Measurements from ENCODE around the gene SCAMP2.

The SCAMP2 gene

DNA sequence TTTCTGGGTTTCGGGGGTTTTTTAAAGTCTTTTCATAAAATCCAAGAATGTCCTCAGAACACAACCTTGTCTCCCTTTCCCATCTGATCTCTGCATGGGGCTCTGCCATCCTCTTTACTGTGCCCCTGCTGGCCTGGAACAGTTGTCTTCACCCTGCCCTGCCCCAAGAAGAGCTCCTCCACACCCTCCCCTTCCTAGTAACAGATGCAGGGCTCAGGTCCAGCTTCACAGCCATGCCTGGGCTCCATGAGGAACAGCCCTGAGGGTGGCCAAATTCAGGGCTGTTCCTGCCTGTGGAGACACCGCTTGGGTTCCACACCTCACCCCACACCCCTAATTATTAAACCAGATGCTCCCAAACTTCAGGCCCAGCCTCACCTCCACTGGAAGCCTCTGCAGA is 17.3 kb downstream of the SCAMP2 start:
- H3K79me2 ChIP-seq (ENCODE audit: low read length): peaks cover 52% of the 10 kb centered on the region
- H3K9me3 ChIP-seq (replicated peaks; ENCODE audit: insufficient read depth, low read length): no peaks in the 10 kb centered on the region
- no peak for TF ChIP-seq EZH2 (optimal IDR thresholded peaks at IDR 0.05; ENCODE audit: low read depth, low read length)
- TF ChIP-seq EZH2phosphoT487 (IDR thresholded peaks at IDR 0.05; ENCODE audit: low read length): no peak
- TF ChIP-seq, protein P1, sequence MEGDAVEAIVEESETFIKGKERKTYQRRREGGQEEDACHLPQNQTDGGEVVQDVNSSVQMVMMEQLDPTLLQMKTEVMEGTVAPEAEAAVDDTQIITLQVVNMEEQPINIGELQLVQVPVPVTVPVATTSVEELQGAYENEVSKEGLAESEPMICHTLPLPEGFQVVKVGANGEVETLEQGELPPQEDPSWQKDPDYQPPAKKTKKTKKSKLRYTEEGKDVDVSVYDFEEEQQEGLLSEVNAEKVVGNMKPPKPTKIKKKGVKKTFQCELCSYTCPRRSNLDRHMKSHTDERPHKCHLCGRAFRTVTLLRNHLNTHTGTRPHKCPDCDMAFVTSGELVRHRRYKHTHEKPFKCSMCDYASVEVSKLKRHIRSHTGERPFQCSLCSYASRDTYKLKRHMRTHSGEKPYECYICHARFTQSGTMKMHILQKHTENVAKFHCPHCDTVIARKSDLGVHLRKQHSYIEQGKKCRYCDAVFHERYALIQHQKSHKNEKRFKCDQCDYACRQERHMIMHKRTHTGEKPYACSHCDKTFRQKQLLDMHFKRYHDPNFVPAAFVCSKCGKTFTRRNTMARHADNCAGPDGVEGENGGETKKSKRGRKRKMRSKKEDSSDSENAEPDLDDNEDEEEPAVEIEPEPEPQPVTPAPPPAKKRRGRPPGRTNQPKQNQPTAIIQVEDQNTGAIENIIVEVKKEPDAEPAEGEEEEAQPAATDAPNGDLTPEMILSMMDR (IDR thresholded peaks at IDR 0.05; ENCODE audit: low read length): no peak
- no peak overlapping the region for H2AFZ ChIP-seq (ENCODE audit: low read length)
- H3K9ac ChIP-seq (ENCODE audit: low read length): no peak overlapping the region
- H3K27me3 ChIP-seq (replicated peaks; ENCODE audit: insufficient read depth, low read length): no peaks in the 10 kb centered on the region
- no peaks in the 10 kb centered on the region for H3K9me2 ChIP-seq (replicated peaks; ENCODE audit: insufficient read depth, low read length)
- H3F3A ChIP-seq (ENCODE audit: insufficient read depth, low read length): no peaks in the 10 kb centered on the region
- DNase-seq: no peak
- H3K4me1 ChIP-seq (ENCODE audit: low read length): peaks cover 4% of the 10 kb centered on the region; the same call in 1 of the 2 replicates
- no peak overlapping the region for H3K4me3 ChIP-seq (ENCODE audit: low read length)
- no peak overlapping the region for H3K4me2 ChIP-seq (ENCODE audit: low read depth, low read length)
- no peak overlapping the region for H3K27ac ChIP-seq (ENCODE audit: low read length)
- no peaks in the 10 kb centered on the region for H3K36me3 ChIP-seq (replicated peaks; ENCODE audit: insufficient read depth, low read length)
- H4K20me1 ChIP-seq (ENCODE audit: insufficient read depth, low read length): no peaks in the 10 kb centered on the region

DNA sequence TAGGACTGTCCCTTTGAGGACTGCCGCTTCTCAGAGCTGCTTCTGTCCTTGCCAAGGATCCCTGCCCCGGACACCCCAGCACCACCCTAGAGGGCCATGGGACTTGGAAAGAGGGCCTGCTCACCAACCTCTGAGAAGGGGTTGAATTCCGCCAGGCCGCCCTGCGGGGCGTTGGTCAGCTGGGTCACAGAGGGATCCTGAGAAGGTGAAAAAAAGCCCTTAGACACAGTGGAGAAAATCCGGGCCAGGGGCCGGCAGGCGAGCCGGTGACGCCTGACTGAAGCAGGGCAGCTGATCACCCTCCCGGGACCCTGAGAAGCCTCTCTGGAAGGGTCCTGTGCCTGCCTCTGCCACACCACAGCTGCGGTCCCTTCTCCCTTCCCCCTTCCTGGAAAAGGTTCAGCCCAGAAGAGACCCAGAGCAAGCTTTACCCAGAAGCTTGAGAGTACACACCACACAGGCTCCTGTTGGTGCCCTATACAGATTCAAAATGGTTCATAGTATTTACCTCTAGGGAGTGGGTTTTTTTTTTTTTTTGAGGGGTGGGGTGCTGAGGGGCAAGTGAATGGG is 18.6 kb downstream of the SCAMP2 start:
- Histone ChIP-seq H3F3A (ENCODE audit: insufficient read depth, low read length) (no peaks in the 10 kb centered on the region), H3K9me2 (replicated peaks; ENCODE audit: insufficient read depth, low read length) (no peaks in the 10 kb centered on the region), H3K36me3 (replicated peaks; ENCODE audit: insufficient read depth, low read length) (no peaks in the 10 kb centered on the region), H3K79me2 (ENCODE audit: low read length) (peaks cover 44% of the 10 kb centered on the region), H3K27ac (ENCODE audit: low read length) (no peak overlapping the region), H4K20me1 (ENCODE audit: insufficient read depth, low read length) (no peaks in the 10 kb centered on the region), H3K4me2 (ENCODE audit: low read depth, low read length) (no peak overlapping the region), H3K27me3 (replicated peaks; ENCODE audit: insufficient read depth, low read length) (no peaks in the 10 kb centered on the region), H3K9me3 (replicated peaks; ENCODE audit: insufficient read depth, low read length) (no peaks in the 10 kb centered on the region), H3K9ac (ENCODE audit: low read length) (no peak overlapping the region), H3K4me3 (ENCODE audit: low read length) (no peak overlapping the region), H2AFZ (ENCODE audit: low read length) (no peak overlapping the region), H3K4me1 (ENCODE audit: low read length) (peaks cover 4% of the 10 kb centered on the region; the same call in 1 of the 2 replicates)
- no peak for TF ChIP-seq EZH2 (optimal IDR thresholded peaks at IDR 0.05; ENCODE audit: low read depth, low read length)
- TF ChIP-seq, protein P1 (IDR thresholded peaks at IDR 0.05; ENCODE audit: low read length): no peak
- no peak for TF ChIP-seq EZH2phosphoT487 (IDR thresholded peaks at IDR 0.05; ENCODE audit: low read length)
- DNase-seq: no peak

DNA sequence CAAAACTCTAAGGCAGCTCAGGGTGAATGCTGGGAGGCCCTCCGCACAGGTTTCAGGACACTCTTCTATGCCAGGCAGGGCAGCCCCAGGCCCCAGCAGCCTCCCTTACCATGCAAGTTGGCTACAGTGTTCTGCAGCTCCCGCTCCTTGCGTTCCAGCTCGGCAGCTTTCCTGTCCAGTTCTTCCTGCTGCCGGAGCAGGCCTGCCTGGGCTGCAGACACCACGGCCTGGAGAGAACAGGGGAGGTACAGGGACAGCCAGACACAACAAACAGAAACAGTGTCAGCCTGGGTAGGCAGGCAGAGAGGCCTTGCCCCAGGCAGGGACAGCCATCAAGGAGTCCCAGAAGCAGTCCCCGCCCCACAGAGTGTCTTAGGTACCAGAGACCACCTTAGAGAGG is 21.2 kb downstream of the SCAMP2 start:
- Histone ChIP-seq H3K9me3 (replicated peaks; ENCODE audit: insufficient read depth, low read length) (no peaks in the 10 kb centered on the region), H3K79me2 (ENCODE audit: low read length) (peaks cover 18% of the 10 kb centered on the region), H3K36me3 (replicated peaks; ENCODE audit: insufficient read depth, low read length) (no peaks in the 10 kb centered on the region), H3K9me2 (replicated peaks; ENCODE audit: insufficient read depth, low read length) (no peaks in the 10 kb centered on the region), H3K27me3 (replicated peaks; ENCODE audit: insufficient read depth, low read length) (no peaks in the 10 kb centered on the region), H3K4me1 (ENCODE audit: low read length) (no peaks in the 10 kb centered on the region), H4K20me1 (ENCODE audit: insufficient read depth, low read length) (no peaks in the 10 kb centered on the region), H2AFZ (ENCODE audit: low read length) (no peak overlapping the region), H3K4me3 (ENCODE audit: low read length) (no peak overlapping the region), H3K27ac (ENCODE audit: low read length) (no peak overlapping the region), H3K4me2 (ENCODE audit: low read depth, low read length) (no peak overlapping the region), H3K9ac (ENCODE audit: low read length) (no peak overlapping the region), H3F3A (ENCODE audit: insufficient read depth, low read length) (no peaks in the 10 kb centered on the region)
- DNase-seq: no peak
- TF ChIP-seq EZH2phosphoT487 (IDR thresholded peaks at IDR 0.05; ENCODE audit: low read length): no peak
- TF ChIP-seq EZH2 (optimal IDR thresholded peaks at IDR 0.05; ENCODE audit: low read depth, low read length): no peak
- TF ChIP-seq, protein P1 (IDR thresholded peaks at IDR 0.05; ENCODE audit: low read length): no peak

All from MM.1S (cell line).